ENCODE data around the gene CLDND2. TPM values are rescaled to one million over a fixed set of nuclear protein-coding genes. Genes with fewer than 3 reads are reported as not detected.
"Not testable (repeated sequence)": the region's sequence is repeated elsewhere in the genome, so short reads cannot be mapped to it uniquely, and the experiment has no call there.

The CLDND2 gene
- total and polyA plus RNA-seq, 2 of the 4 experiments (the other 2 are of a cell fraction): not detected

DNA sequence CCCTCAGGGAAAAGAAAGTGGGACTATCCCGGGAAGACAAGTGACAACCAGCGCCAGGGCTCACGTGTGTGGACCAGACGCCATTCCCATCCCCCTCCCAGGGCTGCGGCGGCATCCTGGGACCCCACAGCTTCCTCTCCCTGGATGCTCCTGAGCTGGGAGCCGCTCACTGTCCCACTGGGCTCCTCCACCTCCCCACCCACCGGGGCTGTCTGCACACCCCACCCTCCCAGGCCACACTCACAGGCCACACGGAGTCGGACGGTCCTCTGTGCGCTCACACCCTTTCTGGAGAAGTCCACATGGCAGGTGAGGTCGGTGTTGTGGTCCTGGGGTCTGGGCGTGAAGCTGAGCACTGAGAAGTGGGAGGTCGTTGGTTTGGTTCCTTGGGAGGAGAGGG lies 47.6 kb upstream of the CLDND2 start:
- H2BK5ac ChIP-seq (ENCODE audit: low read depth, low read length, poor library complexity, severe bottlenecking); H2AK9ac ChIP-seq (replicated peaks; ENCODE audit: low read depth, low read length, poor library complexity); dilution Hi-C loops (cut with HindIII; ENCODE audit: low sequenced_read_pairs, unreplicated experiment); BruUV-seq (replicated peaks); CTCF ChIA-PET; H3K9me1 ChIP-seq (ENCODE audit: insufficient read depth, low read length); H3K4me1 ChIP-seq (ENCODE audit: control insufficient read depth, insufficient read depth, low read length); H4K91ac ChIP-seq (ENCODE audit: insufficient read depth, low read depth, low read length); intact Hi-C loops (cut with micrococcal nuclease); H3K4me3 ChIP-seq (ENCODE audit: insufficient read depth, low read depth, low read length); H2BK20ac ChIP-seq (ENCODE audit: low read depth, low read length); H3K4ac ChIP-seq (ENCODE audit: low read depth, low read length); H3K18ac ChIP-seq (ENCODE audit: low read depth, low read length); H3K23ac ChIP-seq (ENCODE audit: low read depth, low read length); ATAC-seq (ENCODE audit: low read depth); H3K9ac ChIP-seq (ENCODE audit: low read depth, low read length); DNase-seq; H3K4me2 ChIP-seq (ENCODE audit: low read depth, low read length); H3K27ac ChIP-seq (ENCODE audit: insufficient read depth, low read length); H3K9me3 ChIP-seq (ENCODE audit: control insufficient read depth, insufficient read depth, low read length); H4K20me1 ChIP-seq (ENCODE audit: insufficient read depth, low read length); H3K14ac ChIP-seq (replicated peaks; ENCODE audit: low read depth, low read length); H2AK5ac ChIP-seq (ENCODE audit: low read depth, low read length); H3K27me3 ChIP-seq (ENCODE audit: control insufficient read depth, insufficient read depth, low read length); H4K5ac ChIP-seq (ENCODE audit: low read depth, low read length); H4K8ac ChIP-seq (ENCODE audit: low read depth in 2 of 2, low read length in 2 of 2); H2BK15ac ChIP-seq (ENCODE audit: low read depth, low read length); H2BK120ac ChIP-seq (ENCODE audit: low read depth, low read length); H3K79me1 ChIP-seq (ENCODE audit: low read depth in 1 of 2, low read length in 2 of 2); POLR2A ChIA-PET (ENCODE audit: unreplicated experiment); H2AFZ ChIP-seq (replicated peaks; ENCODE audit: low read length, poor library complexity); H3K56ac ChIP-seq (ENCODE audit: extremely low read depth, insufficient read depth, low read length); H3K36me3 ChIP-seq (ENCODE audit: control insufficient read depth, insufficient read depth, low read length); in situ Hi-C loops (cut with MboI; ENCODE audit: low sequenced_read_pairs): not testable (repeated sequence)
- WGBS, 2 experiments (ENCODE audit: extremely low coverage in 2 of 2, insufficient read length in 1 of 2): no CpG with 5 or more reads among the region's 15 CpGs
